Neural crest cell (in vitro differentiated cells): ENCODE measurements around the gene PACRG. TPM values are rescaled to one million over a fixed set of nuclear protein-coding genes. Genes with fewer than 3 reads are reported as not detected.

ENCODE experiments used
- DNase-seq: peaks from one replicate; pipeline ENCODE4 v3.0.0; 2021; ENCODE audit warnings: low read depth, mixed read lengths, low spot score
- H3K27ac Mint-ChIP-seq: one replicate; pipeline ENCODE4 v1.8.0; 2021; ENCODE audit warnings: mild to moderate bottlenecking, mixed read lengths; ENCODE audit not compliant: unreplicated experiment
- H3K27me3 Mint-ChIP-seq: 2 replicates; pipeline ENCODE4 v1.8.0; 2021; ENCODE audit warnings: low read depth, mild to moderate bottlenecking, mixed read lengths
- H3K36me3 Mint-ChIP-seq: 2 replicates; pipeline ENCODE4 v1.8.0; 2021; ENCODE audit warnings: low read depth, mild to moderate bottlenecking, mixed read lengths
- H3K4me1 Mint-ChIP-seq: 2 replicates; pipeline ENCODE4 v1.8.0; 2021; ENCODE audit warnings: mixed read lengths
- H3K4me3 Mint-ChIP-seq: one replicate; pipeline ENCODE4 v1.8.0; 2021; ENCODE audit warnings: mild to moderate bottlenecking, mixed read lengths
- H3K9me3 Mint-ChIP-seq: 2 replicates; pipeline ENCODE4 v1.8.0; 2021; ENCODE audit warnings: mixed read lengths
- total RNA-seq: library from RNA; stranded (reverse); gene quantifications from 2 replicates; pipeline ENCODE4 v1.2.1, GENCODE V29; 2021
- TF ChIP-seq, protein P1 (sequence below): fragments of 200-600 bp; sonication (generic); conservative IDR thresholded peaks from 2 replicates; pipeline ENCODE4 v1.5.0; 2021; ENCODE audit warnings: antibody characterized with exemption, mild to moderate bottlenecking

Gene PACRG
- total RNA-seq, 1 donor from 2014 or later = 1.8 TPM

DNA sequence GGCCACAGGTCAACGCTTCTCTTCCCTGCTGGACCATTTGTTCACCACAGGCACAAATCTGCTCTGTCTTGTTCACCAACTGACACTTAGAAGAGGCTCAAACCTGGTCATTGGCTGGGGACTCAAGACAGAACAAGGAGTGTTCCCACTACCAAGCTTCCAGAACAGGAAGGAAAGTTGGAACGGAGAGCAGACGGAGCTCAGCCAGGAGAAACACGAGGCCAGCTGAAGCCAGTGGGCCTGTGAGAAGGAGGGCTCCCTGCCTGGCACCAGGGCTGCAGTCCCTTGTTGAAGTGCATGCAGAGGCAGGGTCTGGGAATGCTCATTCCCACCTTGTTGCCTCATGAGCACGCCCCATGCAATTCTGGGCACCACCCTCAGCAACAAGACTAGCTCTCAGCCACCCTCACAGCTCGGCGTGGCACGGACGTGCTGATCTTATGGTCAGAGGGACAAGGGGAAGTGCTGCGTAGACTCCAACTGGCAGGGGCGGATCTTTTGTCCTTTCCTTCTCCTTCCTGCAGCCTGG, 450.2 kb downstream of the PACRG start:
- Mint-ChIP-seq H3K4me3 (no peak overlapping the region), H3K27ac (no peak overlapping the region), H3K9me3 (no peaks in the 10 kb centered on the region), H3K36me3 (no peaks in the 10 kb centered on the region), H3K27me3 (no peaks in the 10 kb centered on the region), H3K4me1 (peaks cover 51% of the 10 kb centered on the region)
- DNase-seq = no peak
- TF ChIP-seq, protein P1, sequence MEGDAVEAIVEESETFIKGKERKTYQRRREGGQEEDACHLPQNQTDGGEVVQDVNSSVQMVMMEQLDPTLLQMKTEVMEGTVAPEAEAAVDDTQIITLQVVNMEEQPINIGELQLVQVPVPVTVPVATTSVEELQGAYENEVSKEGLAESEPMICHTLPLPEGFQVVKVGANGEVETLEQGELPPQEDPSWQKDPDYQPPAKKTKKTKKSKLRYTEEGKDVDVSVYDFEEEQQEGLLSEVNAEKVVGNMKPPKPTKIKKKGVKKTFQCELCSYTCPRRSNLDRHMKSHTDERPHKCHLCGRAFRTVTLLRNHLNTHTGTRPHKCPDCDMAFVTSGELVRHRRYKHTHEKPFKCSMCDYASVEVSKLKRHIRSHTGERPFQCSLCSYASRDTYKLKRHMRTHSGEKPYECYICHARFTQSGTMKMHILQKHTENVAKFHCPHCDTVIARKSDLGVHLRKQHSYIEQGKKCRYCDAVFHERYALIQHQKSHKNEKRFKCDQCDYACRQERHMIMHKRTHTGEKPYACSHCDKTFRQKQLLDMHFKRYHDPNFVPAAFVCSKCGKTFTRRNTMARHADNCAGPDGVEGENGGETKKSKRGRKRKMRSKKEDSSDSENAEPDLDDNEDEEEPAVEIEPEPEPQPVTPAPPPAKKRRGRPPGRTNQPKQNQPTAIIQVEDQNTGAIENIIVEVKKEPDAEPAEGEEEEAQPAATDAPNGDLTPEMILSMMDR = no peak

- H3K27ac Mint-ChIP-seq = no peak overlapping the region
Observed at GRCh38 chr6:163179061-163179460, 451.3 kb downstream of the PACRG start.

DNA sequence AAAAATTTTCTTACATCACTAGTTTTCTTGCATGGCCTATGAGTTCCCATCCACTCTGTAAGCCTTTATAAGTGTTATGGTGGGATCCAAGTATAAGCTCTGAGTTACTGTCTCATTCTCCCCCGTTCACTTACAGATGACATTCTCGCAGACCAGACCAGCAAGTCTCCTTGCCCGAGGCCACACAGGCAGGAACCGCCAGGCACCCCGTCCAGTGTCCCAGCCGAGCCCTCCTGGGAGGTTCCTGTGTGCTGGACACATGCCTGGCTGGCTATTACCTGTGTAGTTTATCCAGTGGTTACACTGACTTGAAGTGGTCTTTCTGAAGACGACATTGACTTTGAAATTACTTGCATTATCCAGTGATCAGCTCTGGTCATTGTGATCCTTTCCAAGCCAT, 451.9 kb downstream of the PACRG start:
- TF ChIP-seq, protein P1 = no peak
- H3K4me3 Mint-ChIP-seq = no peak overlapping the region
- H3K36me3 Mint-ChIP-seq = no peaks in the 10 kb centered on the region
- no peaks in the 10 kb centered on the region for H3K9me3 Mint-ChIP-seq
- no peak overlapping the region for H3K27ac Mint-ChIP-seq
- no peaks in the 10 kb centered on the region for H3K27me3 Mint-ChIP-seq
- DNase-seq = no peak
- peaks cover 47% of the 10 kb centered on the region for H3K4me1 Mint-ChIP-seq

More at GRCh38 chr6:163179061-163179460, 451.3 kb downstream of the PACRG start:
- Mint-ChIP-seq H3K36me3 (no peaks in the 10 kb centered on the region), H3K4me3 (no peak overlapping the region), H3K4me1 (peaks cover 47% of the 10 kb centered on the region), H3K9me3 (no peaks in the 10 kb centered on the region), H3K27me3 (no peaks in the 10 kb centered on the region)
- TF ChIP-seq, protein P1 = no peak
- no peak for DNase-seq

GRCh38 chr6:163180874-163181541, 453.2 kb downstream of the PACRG start:
- no peaks in the 10 kb centered on the region for H3K9me3 Mint-ChIP-seq
- H3K27ac Mint-ChIP-seq = peak overlapping the region; percentile 54
- no peaks in the 10 kb centered on the region for H3K36me3 Mint-ChIP-seq
- peaks cover 52% of the 10 kb centered on the region for H3K4me1 Mint-ChIP-seq
- H3K4me3 Mint-ChIP-seq = peak overlapping the region; percentile 44
- DNase-seq = peak; percentile 62
- H3K27me3 Mint-ChIP-seq = no peaks in the 10 kb centered on the region
- TF ChIP-seq, protein P1 = peak; percentile 74

- TF ChIP-seq, protein P1 = no peak
- Mint-ChIP-seq H3K4me1 (peaks cover 52% of the 10 kb centered on the region), H3K27me3 (no peaks in the 10 kb centered on the region), H3K9me3 (no peaks in the 10 kb centered on the region), H3K27ac (peak overlapping the region; percentile 54), H3K4me3 (peak overlapping the region; percentile 44), H3K36me3 (no peaks in the 10 kb centered on the region)
- no peak for DNase-seq
Observed at GRCh38 chr6:163181666-163182180, 453.9 kb downstream of the PACRG start.
